Stimulated activated CD8-positive, alpha-beta memory T cell treated with anti-CD3 and anti-CD28 coated beads, Interleukin-2, amount 100 ng/mL, for 48 hours (primary cell): ENCODE data around the gene VGF.

Experiments
- DNase-seq, 2 donors: peaks; one replicate each; pipeline ENCODE4 v3.0.0-alpha.2; 2020; ENCODE audit warnings: low read depth in 2 of 2

Gene VGF

DNA sequence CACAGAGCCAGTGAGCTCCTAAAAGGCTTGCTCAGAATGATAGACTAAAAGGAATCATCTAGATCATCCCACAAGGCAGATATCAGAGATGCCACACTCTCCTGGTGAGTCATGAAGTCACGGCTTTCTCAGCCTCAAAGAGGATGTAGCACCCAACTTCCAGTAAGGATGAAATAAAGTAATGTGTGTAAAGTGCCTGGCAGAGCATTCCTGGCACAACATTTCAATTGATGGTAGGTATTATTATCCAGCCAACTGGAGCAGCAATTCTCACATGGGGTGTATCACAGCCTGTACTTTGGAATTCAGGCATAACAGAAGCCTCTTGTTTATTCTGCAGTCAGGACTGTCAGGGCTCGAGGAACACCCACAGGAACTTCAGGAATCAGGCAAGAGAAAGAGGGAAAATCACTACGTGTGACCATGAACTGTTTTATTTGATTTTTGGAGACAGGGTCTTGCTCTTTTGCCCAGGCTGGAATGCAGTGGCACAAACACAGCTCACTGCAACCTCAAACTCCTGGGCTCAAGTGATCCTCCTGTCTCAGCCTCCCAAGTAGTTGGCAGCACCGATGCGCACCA, 20.0 kb upstream of the VGF start:
- no peak for DNase-seq

- no peak for DNase-seq
Observed at GRCh38 chr7:101180130-101180755, 14.9 kb upstream of the VGF start, which contains the start of gene NAT16. TSS of gene NAT16 (minus strand) at chr7:101180293. CDS start at chr7:101174807, 5,486 bp downstream.

- DNase-seq = no peak
Observed at GRCh38 chr7:101179713-101180112, 14.3 kb upstream of the VGF start.

GRCh38 chr7:101179117-101179516, 13.7 kb upstream of the VGF start:
- DNase-seq = no peak

- DNase-seq = no peak
Observed at GRCh38 chr7:101177644-101178043, 12.3 kb upstream of the VGF start.

DNA sequence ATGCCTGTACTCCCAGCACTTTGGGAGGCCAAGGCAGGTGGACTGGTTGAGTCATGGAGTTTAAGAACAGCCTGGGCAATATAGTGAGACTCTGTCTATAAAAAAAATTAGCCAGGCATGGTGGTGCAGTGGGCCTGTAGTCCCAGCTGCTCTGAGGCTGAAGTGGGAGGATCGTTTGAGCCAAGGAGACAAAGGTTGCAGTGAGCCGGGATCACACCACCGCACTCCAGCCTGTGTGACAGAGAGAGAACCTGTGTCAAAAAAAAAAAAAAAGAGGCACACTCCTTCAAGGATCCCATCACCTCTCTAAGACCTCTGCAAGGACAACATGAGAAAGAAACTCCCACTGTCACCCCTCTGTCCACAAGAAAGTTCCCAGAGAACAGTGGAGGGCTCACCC, 10.3 kb upstream of the VGF start:
- no peak for DNase-seq

DNA sequence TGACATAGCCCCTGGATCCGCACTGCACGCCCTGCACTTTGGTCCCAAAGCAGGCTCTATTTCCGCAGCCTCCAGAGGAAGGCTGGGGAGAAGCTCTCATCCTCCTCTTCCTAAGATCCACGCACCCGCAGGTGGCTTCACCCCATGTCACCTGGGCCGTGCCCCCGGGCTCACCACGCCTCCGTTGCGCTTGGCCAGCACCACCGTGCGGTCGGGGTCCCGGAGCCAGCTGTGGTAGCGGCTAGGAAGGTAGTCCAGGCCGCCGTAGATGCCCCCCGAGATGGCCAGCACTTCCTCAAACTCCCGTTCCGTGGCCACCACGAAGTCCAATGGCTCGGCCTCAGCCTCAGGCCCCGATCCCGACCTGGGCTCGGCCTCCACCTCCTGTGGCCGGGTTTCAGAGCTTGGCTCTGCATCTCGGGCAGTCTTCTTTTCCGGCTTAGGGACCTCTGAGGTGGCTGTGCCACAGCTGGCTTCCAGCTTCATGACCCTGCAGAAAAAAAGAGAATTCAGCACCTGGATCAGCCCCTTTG, 9.0 kb upstream of the VGF start:
- no peak for DNase-seq

DNA sequence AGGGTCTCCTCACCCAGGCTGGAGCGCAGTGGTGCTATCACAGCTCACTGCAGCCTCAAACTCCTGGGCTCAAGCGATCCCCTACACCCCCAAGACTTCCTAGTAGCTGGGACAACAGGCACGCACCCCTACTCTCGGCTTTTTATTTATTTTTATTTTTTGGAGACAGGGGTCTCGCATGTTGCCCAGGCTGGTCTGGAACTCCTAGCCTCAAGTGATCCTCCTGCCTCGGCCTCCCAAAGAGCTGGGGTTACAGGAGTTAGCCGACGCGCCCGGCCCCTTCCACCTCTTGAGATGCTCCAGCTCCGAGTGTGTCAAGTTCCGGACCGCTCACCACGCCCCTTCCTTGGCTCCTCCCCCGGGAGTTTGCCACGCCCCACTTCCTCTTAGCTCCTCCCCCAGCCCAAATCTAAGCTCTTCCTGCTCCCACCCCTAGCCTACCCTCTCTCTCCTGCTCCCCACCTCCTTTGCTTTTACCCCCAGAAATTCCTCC, 8.4 kb upstream of the VGF start:
- peak in 1 of 2 donors; percentile 73 for DNase-seq

- no peak for DNase-seq
Observed at GRCh38 chr7:101172854-101173751, 7.7 kb upstream of the VGF start.

DNA sequence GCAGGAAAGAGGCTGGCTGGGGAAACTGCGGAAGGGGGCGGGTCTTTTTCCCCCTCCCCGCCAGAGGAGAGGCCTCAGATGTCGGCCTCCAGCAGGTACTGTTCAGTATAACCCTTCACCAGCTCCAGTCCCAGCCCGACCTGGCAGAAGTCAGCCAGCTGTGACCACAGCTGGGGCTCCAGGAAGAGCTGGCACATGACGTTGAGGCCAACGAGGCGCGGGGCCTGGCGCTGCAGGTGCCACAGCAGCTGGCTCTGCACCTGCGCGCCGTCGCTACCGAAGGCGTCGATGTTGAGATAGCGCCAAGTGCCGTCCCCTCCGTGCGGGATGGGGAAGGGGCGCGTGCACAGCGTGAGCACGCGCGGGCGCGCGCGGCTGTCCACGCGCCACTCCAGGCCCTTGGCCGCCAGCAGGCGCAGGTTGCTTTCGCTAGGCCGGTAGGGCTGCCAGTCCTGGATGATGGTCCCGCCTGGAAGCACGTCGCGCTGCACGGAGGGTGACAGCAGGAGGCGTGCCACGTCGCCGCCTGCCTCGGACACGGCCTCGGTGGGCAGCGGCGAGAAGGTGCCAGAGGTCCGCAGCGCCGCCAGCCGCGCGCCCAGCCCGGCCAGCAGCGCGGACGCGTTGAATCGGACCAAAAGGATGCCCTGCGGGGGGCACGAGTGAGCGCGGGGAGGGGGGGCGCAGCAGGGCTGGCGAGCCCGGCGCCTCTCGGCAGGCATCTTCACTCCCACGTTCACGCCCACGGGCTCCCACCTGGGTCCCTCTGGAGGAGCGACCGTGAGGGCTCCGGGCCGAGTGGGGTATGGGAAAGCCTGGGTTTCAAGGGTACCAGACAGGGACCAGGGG, 6.9 kb upstream of the VGF start:
- no peak for DNase-seq

GRCh38 chr7:101171442-101171837, 6.1 kb upstream of the VGF start:
- DNase-seq = no peak

DNA sequence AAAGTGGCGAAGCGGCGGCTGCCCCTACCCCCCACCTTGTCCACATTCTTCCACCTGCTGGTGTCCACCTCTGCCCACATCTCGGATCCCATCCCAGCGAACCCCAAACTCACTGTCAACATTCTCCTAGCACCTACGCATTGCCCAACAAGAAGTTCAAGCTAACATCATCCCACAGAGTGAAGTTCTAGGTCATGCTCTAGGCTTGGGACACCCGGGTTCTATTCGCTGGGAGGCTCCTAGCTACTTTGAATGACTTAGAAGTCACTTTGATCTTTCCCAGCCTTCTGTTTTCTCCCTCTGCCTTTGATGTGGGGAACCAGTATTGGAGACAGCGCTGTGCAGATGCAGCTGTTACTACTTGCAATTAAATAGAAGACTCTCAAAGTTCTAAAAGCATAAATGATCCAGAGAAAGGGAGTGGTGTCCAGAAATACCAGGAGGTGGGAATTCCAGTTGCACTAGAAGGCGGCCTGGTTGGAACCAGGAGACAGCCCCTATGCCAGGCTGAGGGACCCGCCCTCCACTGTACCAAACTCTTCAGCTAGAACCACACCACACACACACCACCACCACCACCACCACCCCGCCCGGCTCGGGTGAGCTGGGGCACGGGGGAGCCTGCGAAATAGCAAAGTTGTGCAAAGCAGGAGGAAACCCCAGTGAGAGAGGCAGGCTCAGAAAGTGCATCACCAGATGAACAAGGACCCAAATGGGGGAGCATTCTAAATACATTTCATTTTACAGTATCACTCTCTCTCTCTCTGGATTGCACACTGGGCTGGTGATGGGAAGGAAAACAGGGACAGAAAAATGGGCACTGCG, 5.5 kb upstream of the VGF start:
- no peak for DNase-seq

- DNase-seq = peak; percentile 71 to 81
Observed at GRCh38 chr7:101169838-101170551, 4.6 kb upstream of the VGF start.

DNA sequence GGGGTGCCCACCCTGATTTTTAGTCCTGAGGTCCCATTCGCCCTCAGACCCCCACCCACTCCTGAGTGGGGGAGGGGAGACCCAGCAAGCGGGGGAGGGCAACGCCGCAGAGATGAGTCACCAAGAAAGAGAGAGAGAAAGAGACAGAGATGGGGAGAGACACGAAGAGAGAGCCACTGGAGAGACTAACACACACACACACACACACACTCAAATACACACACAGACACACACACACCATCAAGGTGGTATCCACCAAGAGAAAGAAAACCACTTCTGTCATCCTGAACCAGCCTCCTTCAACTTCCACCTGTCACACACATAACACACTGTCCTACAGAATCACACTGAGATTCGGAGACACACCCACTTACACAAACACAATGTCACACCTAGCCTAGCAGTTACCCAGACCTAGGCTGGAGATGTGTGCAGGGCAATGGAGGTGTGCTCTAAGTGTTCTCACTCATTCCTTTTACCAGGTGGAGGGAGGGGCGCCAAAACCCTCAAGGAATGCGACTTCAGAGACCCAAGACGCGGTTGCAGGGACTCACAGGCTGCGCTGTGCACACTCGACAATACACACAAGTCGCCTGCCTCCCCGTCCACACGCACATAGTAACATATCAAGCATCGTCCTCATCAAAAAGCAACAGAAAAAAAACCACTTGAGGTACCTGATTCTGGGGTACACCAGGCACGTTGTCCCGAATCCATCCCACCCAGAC, 3.9 kb upstream of the VGF start:
- no peak for DNase-seq

GRCh38 chr7:101168412-101169049, 3.2 kb upstream of the VGF start:
- no peak for DNase-seq

GRCh38 chr7:101167645-101168411, 2.5 kb upstream of the VGF start:
- no peak for DNase-seq

DNA sequence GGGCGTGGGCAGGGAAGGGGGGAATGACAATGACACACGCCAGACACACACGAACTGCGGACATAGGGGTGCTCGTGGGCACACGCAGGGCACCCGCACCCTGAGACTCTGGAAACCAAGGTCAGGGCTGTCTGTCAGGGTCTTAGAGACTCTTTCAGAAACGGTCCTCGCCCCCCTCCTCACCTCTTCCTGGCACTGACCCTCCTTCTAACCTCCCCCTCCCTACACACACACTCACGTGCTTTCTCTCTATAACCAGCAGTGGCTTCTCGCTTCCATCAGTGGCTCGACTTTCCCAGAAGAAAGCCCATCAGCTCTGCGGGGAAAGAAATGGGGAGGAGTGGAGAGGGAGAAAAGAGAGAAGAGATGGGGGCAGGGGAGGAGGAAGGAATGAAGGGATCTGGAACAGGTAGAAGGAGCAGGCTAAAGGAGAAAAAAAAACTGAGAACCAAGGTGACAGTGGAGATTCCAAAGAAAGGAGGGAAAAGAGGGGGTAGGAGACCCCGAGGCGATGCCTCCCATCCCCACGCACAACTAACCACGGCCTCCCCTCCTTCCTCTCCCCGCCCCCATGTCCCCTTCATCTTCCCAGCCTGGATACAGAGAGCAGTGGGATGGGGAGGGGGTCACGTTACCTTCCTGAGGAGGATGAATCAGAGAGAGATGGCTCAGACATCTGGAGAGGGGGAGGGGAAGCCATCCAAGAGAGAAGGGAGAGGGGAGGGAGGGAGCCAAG, 1.7 kb upstream of the VGF start:
- no peak for DNase-seq

DNA sequence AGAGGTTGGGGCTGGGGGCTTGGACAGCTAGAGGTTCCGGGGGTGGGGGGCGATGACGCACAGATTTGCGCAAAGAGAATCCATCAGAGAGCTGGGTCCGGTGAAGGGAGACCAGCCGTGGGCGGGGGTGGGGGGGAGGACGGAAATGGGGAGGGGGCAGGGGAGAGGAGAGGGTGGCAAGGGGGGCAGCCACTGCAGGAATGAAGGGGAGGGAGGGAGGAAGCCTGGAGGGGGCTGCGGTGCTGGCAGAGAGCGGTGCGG, 1.2 kb upstream of the VGF start:
- DNase-seq = no peak
